Measurements from ENCODE around the gene IGF1.
"Not testable (repeated sequence)": the region's sequence is repeated elsewhere in the genome, so short reads cannot be mapped to it uniquely, and the experiment has no call there.

The IGF1 gene

DNA sequence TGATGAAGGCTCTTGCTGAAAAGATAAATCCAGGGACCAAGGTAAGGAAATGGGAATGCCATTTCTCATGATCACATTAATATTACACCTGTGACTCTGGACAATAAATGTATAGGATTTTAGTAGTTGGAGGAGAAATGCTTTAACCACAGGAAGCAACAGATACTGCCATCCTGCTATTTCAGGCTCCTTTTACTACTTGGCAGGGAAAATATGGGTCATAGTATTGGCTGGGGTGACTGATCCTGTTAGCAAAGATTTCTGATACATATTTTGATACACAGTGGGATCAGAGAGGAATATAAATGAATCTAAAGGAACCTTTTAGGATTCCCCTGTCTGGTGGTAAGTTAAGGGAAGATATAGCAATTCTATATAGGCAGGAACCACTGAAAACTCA lies 115.0 kb downstream of the IGF1 start:
- Histone ChIP-seq H3K4me3 (ENCODE audit: low read depth, low read length) (no peak overlapping the region), H3K27me3 (ENCODE audit: control insufficient read depth, insufficient read depth, low read length) (no peaks in the 10 kb centered on the region), H3K4me1 (ENCODE audit: control insufficient read depth, insufficient read depth, low read length) (no peaks in the 10 kb centered on the region), H3K36me3 (ENCODE audit: control insufficient read depth, insufficient read depth, low read length) (no peaks in the 10 kb centered on the region), H3K9ac (ENCODE audit: low read depth, low read length) (no peak overlapping the region), H3K9me3 (ENCODE audit: control insufficient read depth, insufficient read depth, low read length) (no peaks in the 10 kb centered on the region)

DNA sequence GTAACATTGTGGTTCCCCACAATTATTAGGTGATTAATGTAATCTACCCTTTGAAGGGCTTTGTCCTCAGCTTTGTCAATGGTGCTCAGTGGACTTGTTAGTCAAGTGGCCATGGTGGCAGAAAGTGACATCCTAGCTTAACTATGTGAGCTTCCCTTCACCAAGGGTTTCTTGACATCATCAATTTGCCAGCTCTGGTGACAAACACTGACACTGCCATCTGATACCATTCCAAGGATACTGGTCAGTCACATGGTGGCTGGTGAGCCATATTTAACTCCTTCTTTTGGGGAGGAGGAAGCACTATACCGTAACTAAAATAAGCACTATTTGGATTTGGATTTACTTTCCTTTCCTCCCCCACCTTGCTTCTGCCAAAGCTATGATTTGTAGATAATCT lies 115.7 kb downstream of the IGF1 start:
- Histone ChIP-seq H3K9me3 (ENCODE audit: control insufficient read depth, insufficient read depth, low read length) (no peaks in the 10 kb centered on the region), H3K4me3 (ENCODE audit: low read depth, low read length) (no peak overlapping the region), H3K9ac (ENCODE audit: low read depth, low read length) (no peak overlapping the region), H3K27me3 (ENCODE audit: control insufficient read depth, insufficient read depth, low read length) (no peaks in the 10 kb centered on the region), H3K4me1 (ENCODE audit: control insufficient read depth, insufficient read depth, low read length) (no peaks in the 10 kb centered on the region), H3K36me3 (ENCODE audit: control insufficient read depth, insufficient read depth, low read length) (no peaks in the 10 kb centered on the region)

DNA sequence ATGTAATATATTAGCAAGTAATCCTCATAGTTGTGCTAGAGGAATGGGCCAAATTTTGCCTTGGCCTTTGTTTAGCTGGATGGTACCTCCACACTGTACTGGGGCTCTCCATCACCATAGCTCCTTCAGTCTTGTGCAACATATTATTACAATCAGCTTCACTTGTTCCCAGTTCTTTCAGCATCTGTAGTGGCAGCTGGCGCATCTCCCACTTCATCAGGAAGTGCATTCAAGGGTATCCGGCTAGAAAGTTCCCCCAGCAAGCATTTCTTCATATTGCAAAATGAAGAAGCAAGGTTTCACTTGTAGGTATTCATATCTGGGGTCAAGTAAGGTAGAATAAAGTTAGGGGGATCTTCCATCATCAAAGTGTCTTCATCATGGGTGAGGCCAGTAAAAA lies 123.7 kb downstream of the IGF1 start:
- no peaks in the 10 kb centered on the region for H3K4me1 ChIP-seq (ENCODE audit: control insufficient read depth, insufficient read depth, low read length)
- H3K27me3 ChIP-seq (ENCODE audit: control insufficient read depth, insufficient read depth, low read length): no peaks in the 10 kb centered on the region
- H3K36me3 ChIP-seq (ENCODE audit: control insufficient read depth, insufficient read depth, low read length): no peaks in the 10 kb centered on the region
- H3K4me3 ChIP-seq (ENCODE audit: low read depth, low read length): no peak overlapping the region
- no peak overlapping the region for H3K9ac ChIP-seq (ENCODE audit: low read depth, low read length)
- H3K9me3 ChIP-seq (ENCODE audit: control insufficient read depth, insufficient read depth, low read length): no peaks in the 10 kb centered on the region

DNA sequence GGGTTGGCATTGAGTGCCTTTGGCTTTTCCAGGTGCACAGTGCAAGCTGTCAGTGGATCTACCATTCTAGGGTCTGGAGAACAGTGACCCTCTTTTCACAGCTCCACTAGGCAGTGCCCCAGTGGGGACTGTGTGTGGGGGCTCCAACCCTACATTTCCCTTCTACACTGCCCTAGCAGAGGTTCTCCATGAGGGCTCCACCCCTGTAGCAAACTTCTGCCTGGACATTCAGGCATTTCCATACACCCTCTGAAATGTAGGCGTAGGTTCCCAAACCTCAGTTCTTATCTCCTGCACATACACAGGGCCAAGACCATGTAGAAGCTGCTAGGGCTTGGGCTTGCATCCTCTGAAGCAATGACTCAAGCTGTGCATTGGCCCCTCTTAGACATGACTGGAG lies 126.1 kb downstream of the IGF1 start:
- H3K9ac ChIP-seq (ENCODE audit: low read depth, low read length); H3K9me3 ChIP-seq (ENCODE audit: control insufficient read depth, insufficient read depth, low read length); H3K27me3 ChIP-seq (ENCODE audit: control insufficient read depth, insufficient read depth, low read length); H3K36me3 ChIP-seq (ENCODE audit: control insufficient read depth, insufficient read depth, low read length); H3K4me3 ChIP-seq (ENCODE audit: low read depth, low read length); H3K4me1 ChIP-seq (ENCODE audit: control insufficient read depth, insufficient read depth, low read length): not testable (repeated sequence)

DNA sequence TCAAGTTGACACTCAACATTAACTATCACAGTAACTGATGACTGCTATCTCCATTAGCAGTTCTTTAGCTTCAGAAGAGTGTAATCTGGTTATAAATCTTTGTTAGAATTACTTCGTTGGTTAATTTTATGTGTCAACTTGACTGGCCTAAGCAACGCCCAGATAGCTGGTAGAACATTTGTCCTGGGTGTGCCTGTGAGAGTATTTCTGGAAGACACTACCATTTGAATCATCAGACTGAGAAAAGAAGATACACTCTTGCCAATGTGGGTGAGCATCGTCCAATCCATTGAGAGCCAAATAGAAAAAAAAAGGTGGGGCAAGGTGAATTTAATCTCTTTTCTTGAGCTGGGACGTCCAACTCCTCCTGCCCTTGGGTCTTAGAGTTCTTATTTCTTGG lies 129.0 kb downstream of the IGF1 start:
- Histone ChIP-seq H3K4me1 (ENCODE audit: control insufficient read depth, insufficient read depth, low read length) (no peaks in the 10 kb centered on the region), H3K36me3 (ENCODE audit: control insufficient read depth, insufficient read depth, low read length) (no peaks in the 10 kb centered on the region), H3K9ac (ENCODE audit: low read depth, low read length) (no peak overlapping the region), H3K9me3 (ENCODE audit: control insufficient read depth, insufficient read depth, low read length) (no peaks in the 10 kb centered on the region), H3K4me3 (ENCODE audit: low read depth, low read length) (no peak overlapping the region), H3K27me3 (ENCODE audit: control insufficient read depth, insufficient read depth, low read length) (no peaks in the 10 kb centered on the region)

DNA sequence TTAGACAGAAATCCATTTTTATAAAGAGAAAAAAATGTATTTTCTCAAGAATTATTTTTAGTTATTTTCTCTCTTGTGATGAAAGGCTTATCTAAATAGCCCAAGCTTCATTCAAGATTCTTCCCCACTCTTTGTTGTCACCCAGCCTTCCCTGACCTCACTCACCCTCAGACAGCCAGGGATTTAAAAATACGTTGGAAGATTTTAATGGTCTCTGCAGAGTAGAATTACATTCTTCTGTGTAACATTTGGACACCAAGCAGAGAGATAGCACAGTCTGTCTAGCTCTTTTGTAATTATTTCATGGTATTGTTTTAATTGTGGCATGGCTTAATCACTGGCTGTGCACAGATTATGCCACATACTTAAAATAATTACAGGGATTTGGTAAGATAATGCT lies 130.3 kb downstream of the IGF1 start:
- Histone ChIP-seq H3K27me3 (ENCODE audit: control insufficient read depth, insufficient read depth, low read length) (no peaks in the 10 kb centered on the region), H3K4me1 (ENCODE audit: control insufficient read depth, insufficient read depth, low read length) (no peaks in the 10 kb centered on the region), H3K9me3 (ENCODE audit: control insufficient read depth, insufficient read depth, low read length) (no peaks in the 10 kb centered on the region), H3K9ac (ENCODE audit: low read depth, low read length) (no peak overlapping the region), H3K36me3 (ENCODE audit: control insufficient read depth, insufficient read depth, low read length) (no peaks in the 10 kb centered on the region), H3K4me3 (ENCODE audit: low read depth, low read length) (no peak overlapping the region)

DNA sequence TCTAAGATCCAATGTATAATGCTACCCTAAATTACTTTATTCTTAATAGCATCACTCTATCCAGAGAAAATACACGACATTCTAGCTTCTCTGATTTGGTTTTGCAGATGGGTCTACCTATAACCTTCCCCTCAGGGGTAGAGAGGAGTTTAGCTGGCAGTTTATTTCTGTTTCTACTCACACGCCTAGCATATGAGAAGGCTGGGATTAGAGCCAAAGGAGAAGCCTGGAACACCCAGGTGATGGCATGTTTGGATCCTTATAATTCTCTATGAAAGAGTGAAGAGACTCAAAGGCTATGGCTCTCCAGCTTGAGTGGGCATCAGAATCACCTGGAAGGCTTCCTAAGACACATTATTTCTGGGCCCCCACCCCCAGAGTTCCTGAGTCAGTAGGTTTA lies 131.3 kb downstream of the IGF1 start:
- H3K36me3 ChIP-seq (ENCODE audit: control insufficient read depth, insufficient read depth, low read length): no peaks in the 10 kb centered on the region
- no peaks in the 10 kb centered on the region for H3K9me3 ChIP-seq (ENCODE audit: control insufficient read depth, insufficient read depth, low read length)
- H3K4me3 ChIP-seq (ENCODE audit: low read depth, low read length): no peak overlapping the region
- H3K4me1 ChIP-seq (ENCODE audit: control insufficient read depth, insufficient read depth, low read length): no peaks in the 10 kb centered on the region
- no peaks in the 10 kb centered on the region for H3K27me3 ChIP-seq (ENCODE audit: control insufficient read depth, insufficient read depth, low read length)
- H3K9ac ChIP-seq (ENCODE audit: low read depth, low read length): no peak overlapping the region

DNA sequence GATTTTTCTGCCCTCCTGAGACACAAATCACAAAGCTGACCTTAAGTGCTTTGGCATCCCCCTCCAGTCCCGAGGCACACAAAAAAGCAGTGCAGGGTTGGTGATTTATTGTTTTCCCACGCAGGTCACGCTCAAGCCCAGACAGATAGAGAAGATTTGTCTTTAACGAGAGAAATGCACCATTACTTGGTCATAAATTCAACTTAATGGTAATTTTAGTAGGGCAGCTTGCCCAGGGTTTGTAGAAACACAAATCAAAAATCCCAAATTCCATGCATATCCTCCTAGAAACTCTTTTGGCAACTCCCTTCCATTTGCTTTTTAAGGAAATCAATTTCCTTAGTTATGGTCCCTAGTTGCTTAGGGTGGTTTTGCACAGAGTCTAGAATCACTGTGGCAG lies 132.6 kb downstream of the IGF1 start:
- Histone ChIP-seq H3K9me3 (ENCODE audit: control insufficient read depth, insufficient read depth, low read length) (no peaks in the 10 kb centered on the region), H3K9ac (ENCODE audit: low read depth, low read length) (no peak overlapping the region), H3K4me3 (ENCODE audit: low read depth, low read length) (no peak overlapping the region)

More for the DNA sequence above, 132.6 kb downstream of the IGF1 start:
- Histone ChIP-seq H3K36me3 (ENCODE audit: control insufficient read depth, insufficient read depth, low read length) (no peaks in the 10 kb centered on the region), H3K27me3 (ENCODE audit: control insufficient read depth, insufficient read depth, low read length) (no peaks in the 10 kb centered on the region), H3K4me1 (ENCODE audit: control insufficient read depth, insufficient read depth, low read length) (no peaks in the 10 kb centered on the region)
